HG03575 (cell line): ENCODE results near the gene SPDYE16.
"Not testable (repeated sequence)": the region's sequence is repeated elsewhere in the genome, so short reads cannot be mapped to it uniquely, and the experiment has no call there.

ENCODE experiments used
- ATAC-seq: cut with Tn5 transposase; IDR thresholded peaks from one replicate; pipeline ENCODE4 v1.9.1; 2021; ENCODE audit not compliant: unreplicated experiment, insufficient number of reproducible peaks, low FRiP score; ENCODE audit errors: extremely low read depth

SPDYE16 gene

DNA sequence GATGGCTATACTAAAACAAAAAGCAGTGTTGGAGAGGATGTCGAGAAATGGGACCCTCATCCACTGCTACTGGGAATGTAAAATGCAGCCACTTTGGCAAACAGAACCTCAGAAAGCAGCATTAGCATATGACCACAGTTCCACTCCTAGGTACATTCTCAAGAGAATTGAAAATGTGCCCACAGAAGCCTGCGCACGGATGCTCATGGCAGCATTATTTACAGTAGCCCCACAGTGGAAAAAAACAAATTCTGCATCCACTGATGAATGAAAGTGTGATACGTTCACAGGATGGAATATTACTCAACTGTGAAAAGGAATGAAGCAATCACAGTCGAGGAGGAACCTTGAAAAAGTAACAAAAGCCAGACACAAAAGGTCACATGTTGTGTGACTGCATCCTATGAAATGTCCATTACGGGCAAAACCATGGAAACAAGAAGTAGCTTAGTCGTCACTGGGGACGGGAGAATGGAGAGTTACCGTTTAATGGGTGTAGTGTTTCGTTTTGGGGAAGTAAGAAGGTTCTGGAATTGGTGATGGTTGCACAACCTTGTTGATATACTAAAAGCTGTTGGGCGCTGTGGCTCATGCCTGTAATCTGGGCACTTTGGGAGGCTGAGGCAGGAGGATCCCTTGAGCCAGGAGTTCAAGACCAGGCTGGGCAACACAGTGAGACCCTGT lies 35.2 kb downstream of the SPDYE16 start:
- ATAC-seq: no peak

DNA sequence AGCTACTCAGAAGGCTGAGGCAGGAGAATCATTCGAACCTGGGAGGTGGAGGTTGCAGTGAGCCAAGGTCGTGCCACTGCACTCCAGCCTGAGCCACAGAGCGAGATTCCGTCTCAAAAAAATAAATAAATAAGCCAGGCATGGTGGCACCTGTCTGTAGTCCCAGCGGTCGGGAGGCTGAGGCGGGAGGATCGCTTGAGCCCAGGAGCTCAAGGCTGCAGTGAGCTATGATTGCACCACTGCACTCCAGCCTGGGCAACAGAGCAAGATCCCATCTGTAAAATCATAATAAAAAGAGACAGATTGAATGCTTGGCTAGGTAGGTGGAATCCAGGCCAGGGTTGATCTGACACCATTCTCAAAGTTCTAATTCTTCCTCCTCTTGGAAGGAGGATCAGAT lies 36.5 kb downstream of the SPDYE16 start:
- not testable (repeated sequence) for ATAC-seq

DNA sequence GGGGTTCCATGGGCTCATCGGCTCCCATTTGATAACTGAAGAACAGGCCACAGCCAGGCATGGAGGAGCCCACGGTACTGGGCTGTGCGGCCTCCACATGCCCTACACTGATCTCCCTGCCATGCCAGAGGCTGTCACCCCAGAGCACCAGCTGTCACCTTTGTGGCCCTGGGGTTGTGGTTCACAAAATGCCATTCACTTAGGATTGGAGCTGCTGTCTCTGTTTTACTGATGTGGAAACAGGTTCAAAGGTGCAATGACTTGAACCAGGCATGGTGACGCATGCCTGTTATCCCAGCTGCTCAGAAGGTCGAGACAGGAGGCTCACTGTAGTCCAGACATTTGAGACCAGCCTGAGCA lies 37.0 kb downstream of the SPDYE16 start:
- ATAC-seq: no peak

DNA sequence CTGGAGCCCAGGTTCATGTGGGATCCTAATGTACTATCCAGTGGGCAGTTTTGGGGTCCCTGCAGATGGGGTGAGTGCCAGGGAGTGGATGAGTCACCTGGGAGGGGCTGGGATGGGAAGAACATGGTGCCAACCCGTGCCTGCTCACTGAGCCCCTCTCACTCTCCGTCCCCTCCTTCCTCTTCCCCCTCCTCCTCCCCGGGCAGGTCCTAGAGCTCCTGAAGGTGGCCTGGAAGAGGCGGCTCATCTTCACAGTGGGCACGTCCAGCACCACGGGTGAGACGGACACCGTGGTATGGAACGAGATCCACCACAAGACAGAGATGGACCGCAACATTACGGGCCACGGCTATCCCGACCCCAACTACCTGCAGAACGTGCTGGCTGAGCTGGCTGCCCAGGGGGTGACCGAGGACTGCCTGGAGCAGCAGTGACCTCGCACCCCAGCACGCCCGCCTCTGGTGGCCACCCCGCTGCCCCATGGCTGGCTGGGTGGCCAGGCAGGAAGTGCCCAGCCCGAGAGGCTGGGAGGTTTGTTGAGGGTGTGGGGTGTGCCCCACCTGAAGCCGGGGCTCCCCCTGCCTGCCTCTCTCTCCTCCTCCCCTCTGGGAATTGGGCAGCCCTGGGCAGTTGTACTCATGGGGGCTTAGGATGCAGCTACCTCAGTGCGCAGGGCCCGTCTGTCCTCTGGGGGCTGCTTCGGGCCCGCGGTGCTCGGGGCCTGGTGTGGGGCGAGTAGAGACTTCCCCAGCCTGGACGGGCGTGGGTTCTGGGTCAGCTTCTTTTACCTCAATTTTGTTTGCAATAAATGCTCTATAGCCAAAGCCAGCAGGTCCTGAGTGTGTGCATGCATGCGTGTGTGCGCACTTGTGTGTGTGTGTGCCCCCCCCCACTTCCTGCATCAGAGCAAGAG lies 37.7 kb downstream of the SPDYE16 start:
- ATAC-seq: no peak

DNA sequence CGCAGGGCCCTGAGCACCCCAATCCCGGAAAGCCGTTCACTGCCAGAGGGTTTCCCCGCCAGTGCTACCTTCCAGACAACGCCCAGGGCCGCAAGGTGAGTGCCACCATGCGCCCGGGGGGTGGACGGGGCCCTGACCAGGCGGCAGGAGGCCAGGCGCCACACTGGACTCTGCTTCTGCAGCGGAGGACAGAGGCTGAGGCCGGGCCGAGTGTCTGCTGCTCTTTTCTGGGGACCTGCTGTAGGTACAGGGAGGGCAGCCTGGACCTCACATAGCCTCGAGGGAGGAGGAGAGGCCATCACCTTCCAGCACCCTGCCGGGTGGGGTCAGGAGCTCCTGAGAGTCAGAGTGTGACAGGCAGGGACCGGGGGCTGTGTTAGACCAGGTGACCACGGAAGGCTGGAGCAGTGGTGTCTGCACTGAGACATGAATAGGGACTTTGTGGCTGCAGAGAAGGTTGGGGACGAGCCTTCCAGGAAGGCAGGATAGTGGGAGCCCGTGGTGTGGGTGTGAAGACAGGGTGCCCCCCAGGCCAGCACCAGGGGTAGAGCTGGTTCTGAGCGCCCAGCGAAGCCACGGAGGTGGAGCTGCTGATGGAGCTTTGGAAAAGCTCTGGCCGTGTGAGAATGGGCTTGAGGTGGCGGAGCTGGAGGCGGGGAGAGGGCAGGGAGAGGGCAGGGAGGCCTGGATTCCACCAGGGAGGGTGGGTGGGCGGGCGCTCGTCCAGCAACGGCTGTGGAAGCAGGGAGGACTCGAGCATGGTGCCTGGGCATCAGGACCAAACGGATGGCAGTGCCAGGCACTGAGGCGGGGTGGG lies 38.5 kb downstream of the SPDYE16 start:
- ATAC-seq: not testable (repeated sequence)

DNA sequence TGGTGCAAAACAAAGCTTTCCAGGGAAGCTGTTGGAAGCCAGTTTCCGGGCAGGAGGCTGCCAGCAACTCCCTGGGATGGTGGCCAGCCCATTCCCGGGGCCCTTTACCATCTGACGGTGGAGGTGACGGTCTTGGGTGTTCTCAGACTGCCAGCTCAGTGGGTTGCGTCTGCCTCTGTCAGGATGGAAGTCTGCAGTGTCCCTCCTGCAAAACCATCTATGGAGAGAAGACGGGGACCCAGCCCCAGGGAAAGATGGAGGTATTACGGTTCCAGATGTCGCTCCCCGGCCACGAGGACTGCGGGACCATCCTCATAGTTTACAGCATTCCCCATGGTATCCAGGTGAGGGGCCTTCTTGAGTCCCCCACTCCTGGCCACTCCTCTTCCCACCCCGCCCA lies 39.9 kb downstream of the SPDYE16 start:
- not testable (repeated sequence) for ATAC-seq

DNA sequence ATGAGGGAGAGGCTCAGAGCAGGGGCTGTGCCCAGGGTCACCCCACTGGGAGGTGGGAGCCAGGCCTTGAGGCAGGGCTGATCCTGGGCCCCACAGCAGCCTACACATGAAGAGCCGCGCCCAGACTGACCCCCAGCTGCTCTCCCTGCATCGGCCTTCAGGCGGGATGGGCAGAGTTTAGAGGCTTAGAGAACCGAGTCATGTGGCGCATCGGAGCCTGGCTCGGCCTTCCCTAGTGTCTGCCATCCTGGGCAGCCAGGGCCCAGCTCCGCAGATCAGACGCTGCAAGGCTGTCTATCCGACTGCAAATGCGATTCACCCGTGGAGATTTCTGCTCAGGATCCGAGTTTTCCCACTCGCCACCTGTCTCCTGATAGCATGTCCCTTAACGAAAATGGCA lies 40.3 kb downstream of the SPDYE16 start:
- ATAC-seq: not testable (repeated sequence)

DNA sequence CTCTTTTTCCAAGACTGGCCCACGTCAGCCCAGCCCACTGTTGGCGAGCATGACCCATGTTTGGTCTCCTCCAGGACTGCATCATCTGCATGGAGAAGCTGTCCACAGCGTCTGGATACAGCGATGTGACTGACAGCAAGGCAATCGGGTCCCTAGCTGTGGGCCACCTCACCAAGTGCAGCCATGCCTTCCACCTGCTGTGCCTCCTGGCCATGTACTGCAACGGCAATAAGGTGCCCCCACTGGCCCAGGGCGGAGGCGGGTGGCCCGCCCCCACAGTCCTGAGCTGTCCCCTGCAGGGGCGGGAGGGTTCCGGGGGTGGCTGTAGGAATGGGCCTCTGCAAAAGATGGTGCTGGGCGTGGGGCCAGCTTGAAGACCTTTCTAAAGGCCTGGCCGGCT lies 40.9 kb downstream of the SPDYE16 start:
- ATAC-seq: not testable (repeated sequence)

DNA sequence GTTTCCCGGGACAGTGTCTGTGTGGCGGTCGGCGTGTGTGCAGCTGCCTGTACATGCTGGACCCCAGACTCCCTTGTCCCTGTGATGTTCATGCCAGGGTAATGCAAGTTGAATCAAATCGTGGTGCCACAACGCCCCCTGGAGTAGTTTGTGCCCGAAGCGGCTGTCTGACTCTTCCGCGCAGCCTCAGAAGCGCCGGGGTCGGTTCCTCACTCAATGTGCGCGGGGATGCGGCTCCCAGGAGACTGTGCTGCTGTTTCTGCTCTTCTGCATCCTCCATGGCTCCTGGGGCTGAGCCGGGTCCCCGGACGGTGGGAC lies 43.2 kb downstream of the SPDYE16 start:
- not testable (repeated sequence) for ATAC-seq

DNA sequence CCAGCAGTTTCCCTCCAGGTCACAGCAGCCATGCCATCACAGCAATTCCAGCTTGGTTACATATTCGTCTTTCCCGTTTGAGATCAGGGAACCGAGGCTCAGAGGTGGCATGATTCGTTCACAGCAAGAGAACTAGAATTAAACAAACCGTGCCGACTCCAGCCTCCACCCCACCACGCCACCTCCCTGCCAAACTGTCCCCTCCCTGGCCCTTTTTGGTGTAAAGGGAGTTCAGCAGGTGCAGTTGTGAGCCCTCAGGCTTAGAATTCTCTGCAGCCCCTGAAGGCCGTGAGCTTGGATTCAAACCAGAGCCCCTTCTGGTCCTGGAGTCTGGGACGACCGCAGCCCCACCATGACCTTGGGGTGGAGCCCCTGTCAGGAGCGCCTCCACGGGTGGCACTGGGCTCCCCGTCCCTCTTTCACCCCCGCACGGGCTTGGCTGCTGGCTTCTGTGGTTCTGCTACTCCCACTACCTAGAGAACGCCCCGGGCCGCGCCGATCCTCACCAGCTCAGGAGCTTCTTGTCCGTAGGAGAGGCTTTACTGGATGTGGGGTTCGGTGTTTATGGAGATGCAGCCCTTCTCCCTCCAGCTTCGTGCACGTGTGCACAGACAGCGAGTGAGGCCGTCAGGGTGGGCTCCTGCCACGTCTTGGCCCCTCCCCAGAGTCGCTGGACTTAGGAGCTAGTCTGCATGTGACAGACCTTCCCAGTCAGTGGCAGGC lies 43.7 kb downstream of the SPDYE16 start:
- ATAC-seq: not testable (repeated sequence)

DNA sequence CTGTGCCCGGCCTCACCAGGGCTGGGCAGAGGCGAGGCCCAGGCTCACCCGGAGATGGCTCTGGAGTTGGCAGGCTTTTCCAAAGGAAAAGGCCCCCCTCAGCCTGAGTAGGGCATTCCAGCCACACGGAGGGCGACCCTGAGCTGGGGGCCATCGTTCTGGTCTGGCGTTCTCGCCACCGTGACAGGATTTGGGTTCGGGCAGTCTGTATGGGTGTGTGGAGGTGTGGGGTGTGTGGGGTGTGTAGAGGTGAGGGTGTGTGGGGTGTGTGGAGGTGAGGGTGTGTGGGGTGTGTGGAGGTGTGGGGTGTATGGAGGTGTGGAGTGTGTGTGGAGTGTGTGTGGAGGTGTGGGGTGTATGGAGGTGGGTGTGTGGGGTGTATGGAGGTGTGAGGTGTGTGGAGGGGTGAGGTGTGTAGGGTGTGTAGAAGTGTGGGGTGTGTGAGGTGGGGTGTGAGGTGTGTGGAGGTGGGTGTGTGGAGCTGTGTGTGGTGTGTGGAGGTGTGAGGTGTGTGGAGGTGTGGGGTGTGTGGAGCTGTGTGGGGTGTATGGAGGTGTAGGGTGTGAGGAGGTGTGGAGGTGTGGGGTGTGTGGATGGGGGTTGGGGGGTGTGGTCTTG lies 44.4 kb downstream of the SPDYE16 start:
- not testable (repeated sequence) for ATAC-seq

DNA sequence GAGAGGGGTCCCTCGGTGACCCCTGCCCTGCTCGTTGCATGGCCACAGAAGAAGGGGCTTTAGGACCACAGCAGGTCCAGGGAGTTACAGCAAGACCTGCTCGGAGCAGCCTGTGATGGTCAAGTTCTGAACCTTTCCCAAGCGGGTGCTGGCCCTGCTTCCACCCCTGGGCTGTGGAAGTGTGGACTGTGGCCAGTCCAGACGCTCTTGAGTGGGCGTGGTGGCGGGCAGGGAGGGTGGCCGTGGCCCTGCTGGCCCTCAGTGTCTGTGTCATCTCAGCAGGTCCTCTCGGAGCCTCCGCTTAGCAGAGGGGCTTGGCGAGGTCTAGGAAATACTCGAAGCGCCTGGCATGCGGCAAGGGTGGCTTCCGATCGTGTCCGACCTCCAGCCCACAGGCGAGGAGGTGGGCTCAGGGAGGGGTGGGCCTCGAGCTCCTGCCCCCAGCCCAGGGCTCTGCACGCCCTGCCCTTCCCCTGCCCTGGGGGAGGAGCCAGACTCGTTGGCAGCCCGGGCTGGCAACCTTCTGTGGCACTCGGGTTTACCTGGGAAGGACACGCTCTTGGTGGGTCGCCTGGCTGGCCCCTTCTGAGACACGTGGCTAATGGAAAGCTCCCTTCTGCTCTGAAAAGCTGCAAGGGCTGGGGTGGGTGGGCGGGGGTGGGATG lies 45.0 kb downstream of the SPDYE16 start:
- not testable (repeated sequence) for ATAC-seq

DNA sequence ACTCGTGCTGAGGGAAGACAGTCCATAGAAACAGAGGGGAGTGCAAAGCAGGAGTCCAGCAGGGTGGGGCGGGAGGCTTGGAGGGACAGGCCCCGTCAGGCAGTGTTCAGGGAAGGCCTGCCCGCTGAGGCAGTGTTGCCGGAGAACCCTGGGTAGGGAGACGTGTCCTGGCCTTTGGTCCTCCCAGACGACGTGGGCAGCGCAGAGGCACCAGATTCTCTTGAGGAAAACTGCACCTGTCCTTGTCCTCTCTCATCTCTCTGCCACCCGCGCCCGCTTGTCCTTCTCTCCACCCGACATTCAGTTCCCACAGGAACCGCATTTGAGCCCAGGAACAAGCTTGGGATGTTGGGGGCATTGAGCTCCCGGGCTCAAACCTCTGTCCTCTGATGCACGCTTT lies 47.4 kb downstream of the SPDYE16 start:
- not testable (repeated sequence) for ATAC-seq

DNA sequence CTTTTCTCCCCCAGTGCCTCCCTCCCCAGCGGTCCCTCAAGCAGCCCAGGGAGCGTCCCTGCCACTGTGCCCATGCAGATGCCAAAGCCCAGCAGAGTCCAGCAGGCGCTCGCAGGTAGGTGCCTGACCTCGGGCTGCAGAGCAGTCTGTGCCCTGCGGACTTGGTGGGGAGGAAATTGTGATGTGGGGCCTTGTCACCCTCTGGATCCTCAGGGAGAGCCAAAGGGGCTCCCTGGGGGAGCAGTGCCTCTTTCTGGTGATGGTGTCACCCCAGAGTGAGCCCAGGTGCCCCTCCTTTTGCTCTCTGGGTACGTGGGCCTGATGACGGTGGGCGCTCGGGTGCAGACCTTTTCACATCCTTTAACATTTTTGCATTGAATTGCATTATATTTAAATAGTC lies 51.0 kb downstream of the SPDYE16 start:
- not testable (repeated sequence) for ATAC-seq

DNA sequence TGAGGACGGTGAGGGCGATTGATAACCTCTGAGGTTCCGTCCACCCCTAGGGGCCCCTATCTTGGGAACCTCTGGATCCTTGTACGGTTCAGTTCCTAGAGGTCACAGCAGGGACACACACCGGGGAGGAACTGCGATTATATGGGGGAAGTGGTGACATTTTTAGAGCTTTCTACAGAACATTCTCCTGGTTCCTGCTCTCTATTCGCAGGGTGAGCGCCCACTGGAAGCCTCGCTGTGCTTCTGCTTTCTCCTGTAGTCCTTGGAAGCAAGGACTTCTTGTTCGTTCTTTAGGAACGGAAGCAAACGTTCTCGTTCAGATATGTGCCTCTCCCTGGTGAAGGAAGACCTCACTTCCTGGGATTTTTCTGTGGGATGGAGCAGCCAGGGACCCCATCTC lies 55.1 kb downstream of the SPDYE16 start:
- ATAC-seq: not testable (repeated sequence)

DNA sequence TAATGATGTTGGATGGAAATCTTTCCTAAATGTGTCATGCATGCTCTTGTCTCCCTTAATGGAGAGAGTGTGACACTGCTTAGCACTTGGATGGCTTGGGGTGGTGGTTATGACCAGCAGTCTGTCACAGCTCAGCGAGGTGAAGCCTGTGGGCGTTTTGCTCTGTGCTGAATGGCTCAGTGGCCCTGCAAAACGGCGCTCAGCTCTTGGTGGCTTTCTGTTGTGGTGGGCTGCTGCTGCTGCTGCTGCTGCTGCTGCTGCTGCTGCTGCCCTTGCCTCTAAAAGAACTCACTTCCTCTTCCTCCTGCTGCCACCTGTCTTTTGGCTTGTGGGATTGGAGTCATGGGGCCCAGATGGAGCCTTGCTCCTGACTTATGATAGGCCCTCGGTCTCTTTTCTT lies 56.5 kb downstream of the SPDYE16 start:
- ATAC-seq: peak; percentile 97

DNA sequence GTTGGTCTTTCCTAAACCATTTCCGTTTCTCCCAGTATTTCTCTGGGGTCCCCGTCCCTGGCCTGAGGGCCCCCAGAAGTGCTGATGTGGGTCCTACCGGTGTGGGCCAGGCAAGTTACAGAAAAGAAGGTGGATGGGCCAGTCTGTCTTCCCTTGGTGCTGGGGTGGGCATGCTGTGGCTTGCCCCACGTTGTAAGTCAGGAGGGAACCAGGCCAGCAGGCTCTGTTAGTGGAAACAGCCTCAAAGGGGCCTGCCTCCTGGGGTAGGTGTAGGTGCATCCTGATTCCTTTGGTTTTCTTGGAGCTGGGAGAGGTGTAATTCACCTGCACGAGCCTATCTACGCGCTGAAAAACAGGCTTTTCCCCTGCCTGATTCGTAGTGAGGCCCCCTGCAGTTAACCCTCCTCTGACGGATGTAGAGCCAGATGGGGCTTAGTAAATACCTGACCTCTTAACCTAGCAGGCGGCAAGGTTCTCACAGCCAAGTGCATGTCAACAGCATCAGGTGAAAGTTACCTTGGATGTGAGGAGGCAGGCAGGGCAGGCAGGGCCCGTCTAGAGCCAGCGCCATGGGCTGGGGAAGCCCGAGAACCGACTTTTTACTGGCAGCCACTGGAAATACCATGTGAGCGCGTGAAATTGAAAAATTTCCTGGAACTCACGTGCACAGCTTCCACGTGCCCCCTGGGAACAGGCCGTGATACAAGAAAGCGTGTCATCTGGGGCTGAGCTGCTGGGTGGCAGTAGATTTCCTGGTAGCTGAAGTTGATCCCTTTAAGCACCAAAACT lies 57.1 kb downstream of the SPDYE16 start:
- not testable (repeated sequence) for ATAC-seq
